ENCODE results near the gene ARMC9. TPM values are rescaled to one million over a fixed set of nuclear protein-coding genes. Genes with fewer than 3 reads are reported as not detected.
"Not testable (repeated sequence)": the region's sequence is repeated elsewhere in the genome, so short reads cannot be mapped to it uniquely, and the experiment has no call there.

Gene ARMC9
- total RNA-seq, 3 donors from 2014 or later, result 10.9 to 32.2 (median 11.9) TPM

- TF ChIP-seq CTCF (IDR thresholded peaks at IDR 0.05), result peak; percentile 16
- intact Hi-C loops (cut with DNase I, micrococcal nuclease), result loop anchor here in 1 of 2 donors (5.0 kb wide), 1 partner anchor 178 kb away; no protein-coding TSS in a partner anchor
- H3K36me3 ChIP-seq (ENCODE audit: low read depth); H3K4me3 ChIP-seq; DNase-seq; ATAC-seq; H3K4me1 ChIP-seq (ENCODE audit: low read depth); H3K9me3 ChIP-seq: not testable (repeated sequence)
Measured at GRCh38 chr2:231405601-231406367, 207.4 kb downstream of the ARMC9 start.

- intact Hi-C loops (cut with DNase I, micrococcal nuclease), result loop anchor here in 1 of 2 donors (5.0 kb wide), 1 partner anchor 180 kb away; no protein-coding TSS in a partner anchor
- H3K4me3 ChIP-seq; ATAC-seq; H3K9me3 ChIP-seq; DNase-seq; H3K36me3 ChIP-seq (ENCODE audit: low read depth): not testable (repeated sequence)
- peaks cover 12% of the 10 kb centered on the region for H3K4me1 ChIP-seq (ENCODE audit: low read depth)
Measured at GRCh38 chr2:231407686-231408085, 209.3 kb downstream of the ARMC9 start.

GRCh38 chr2:231408304-231408703 is 209.9 kb downstream of the ARMC9 start:
- ATAC-seq; H3K36me3 ChIP-seq (ENCODE audit: low read depth); H3K4me3 ChIP-seq; DNase-seq; H3K9me3 ChIP-seq: not testable (repeated sequence)
- intact Hi-C loops (cut with DNase I, micrococcal nuclease), result loop anchor here in 1 of 2 donors (5.0 kb wide), 1 partner anchor 181 kb away; no protein-coding TSS in a partner anchor
- H3K4me1 ChIP-seq (ENCODE audit: low read depth), result peaks cover 17% of the 10 kb centered on the region

- no peak for TF ChIP-seq CTCF (IDR thresholded peaks at IDR 0.05)
- DNase-seq (peak; percentile 69 to 80 (median 78)), ATAC-seq (peak; percentile 60)
- no peak overlapping the region for H3K4me3 ChIP-seq
- no peaks in the 10 kb centered on the region for H3K36me3 ChIP-seq (ENCODE audit: low read depth)
- H3K4me1 ChIP-seq (ENCODE audit: low read depth), result peaks cover 17% of the 10 kb centered on the region
- intact Hi-C loops (cut with DNase I, micrococcal nuclease), result loop anchor here (5.0 to 10.0 kb wide), 5 partner anchors 115 to 305 kb away; no protein-coding TSS in a partner anchor
- H3K9me3 ChIP-seq, result no peaks in the 10 kb centered on the region
Measured at GRCh38 chr2:231409776-231410175, 211.3 kb downstream of the ARMC9 start.

GRCh38 chr2:231410293-231411004 is 212.0 kb downstream of the ARMC9 start:
- no peak for TF ChIP-seq CTCF (IDR thresholded peaks at IDR 0.05)
- DNase-seq (peak in 1 of 3 donors; percentile 70), ATAC-seq (peak; percentile 15)
- Histone ChIP-seq H3K36me3 (ENCODE audit: low read depth) (no peaks in the 10 kb centered on the region), H3K4me1 (ENCODE audit: low read depth) (peaks cover 22% of the 10 kb centered on the region), H3K9me3 (no peaks in the 10 kb centered on the region), H3K4me3 (no peak overlapping the region)
- intact Hi-C loops (cut with DNase I, micrococcal nuclease), result loop anchor here (5.0 to 10.0 kb wide), 4 partner anchors 116 to 306 kb away; no protein-coding TSS in a partner anchor

GRCh38 chr2:231411237-231411636 is 212.8 kb downstream of the ARMC9 start:
- DNase-seq (no peak), ATAC-seq (no peak)
- intact Hi-C loops (cut with DNase I, micrococcal nuclease), result loop anchor here (5.0 to 10.0 kb wide), 4 partner anchors 116 to 306 kb away; no protein-coding TSS in a partner anchor
- Histone ChIP-seq H3K36me3 (ENCODE audit: low read depth) (no peaks in the 10 kb centered on the region), H3K9me3 (no peaks in the 10 kb centered on the region), H3K4me1 (ENCODE audit: low read depth) (peaks cover 22% of the 10 kb centered on the region), H3K4me3 (no peak overlapping the region)
- TF ChIP-seq CTCF (IDR thresholded peaks at IDR 0.05), result no peak
